Astrocyte (in vitro differentiated cells and primary cell): Measurements from ENCODE around the gene CCDC91. TPM values are rescaled to one million over a fixed set of nuclear protein-coding genes. Genes with fewer than 3 reads are reported as not detected.

Source experiments
- DNase-seq: peaks from one replicate; pipeline ENCODE4 v3.0.0-alpha.2; 2010; ENCODE audit warnings: low read depth
- FAIRE-seq: peaks from 2 replicates; lab custom pipeline; 2011; peaks lifted over from hg19 to GRCh38; lab: Jason Lieb, UNC
- H2AFZ ChIP-seq: 2 replicates; pipeline ENCODE4 v1.6.0; 2012; ENCODE audit warnings: low read depth, low read length, inconsistent platforms
- H3K27ac ChIP-seq: 2 replicates; pipeline ENCODE4 v1.5.1; 2011; ENCODE audit warnings: low read depth, low read length, inconsistent platforms
- H3K27me3 ChIP-seq: 2 replicates; pipeline ENCODE4 v1.6.0; 2011; ENCODE audit warnings: low read length, inconsistent platforms; ENCODE audit not compliant: insufficient read depth
- H3K36me3 ChIP-seq: 2 replicates; pipeline ENCODE4 v1.5.1; 2011; ENCODE audit warnings: low read length, inconsistent platforms; ENCODE audit not compliant: insufficient read depth
- H3K4me1 ChIP-seq: 2 replicates; pipeline ENCODE4 v1.5.1; 2011; ENCODE audit warnings: low read length, inconsistent platforms; ENCODE audit not compliant: insufficient read depth
- H3K4me2 ChIP-seq: 2 replicates; pipeline ENCODE4 v1.6.0; 2012; ENCODE audit warnings: low read length, inconsistent platforms
- H3K4me3 ChIP-seq: 2 replicates; pipeline ENCODE4 v1.5.1; 2011; ENCODE audit warnings: low read depth, mild to moderate bottlenecking, low read length, inconsistent platforms; ENCODE audit not compliant: insufficient read depth
- H3K79me2 ChIP-seq: 2 replicates; pipeline ENCODE4 v1.6.0; 2012; ENCODE audit warnings: mild to moderate bottlenecking, low read length, inconsistent platforms; ENCODE audit not compliant: insufficient read depth
- H3K9ac ChIP-seq: 2 replicates; pipeline ENCODE4 v1.6.0; 2012; ENCODE audit warnings: mild to moderate bottlenecking, low read length, inconsistent platforms
- H3K9me3 ChIP-seq: 2 replicates; pipeline ENCODE4 v1.5.1; 2012; ENCODE audit warnings: low read depth, mild to moderate bottlenecking, low read length, inconsistent platforms; ENCODE audit not compliant: insufficient read depth
- H4K20me1 ChIP-seq: 2 replicates; pipeline ENCODE4 v1.6.0; 2012; ENCODE audit warnings: low read length, inconsistent platforms; ENCODE audit not compliant: insufficient read depth
- H3K27ac Mint-ChIP-seq: one replicate; pipeline ENCODE4 v1.8.0; 2021; ENCODE audit warnings: mild to moderate bottlenecking, mixed read lengths; ENCODE audit not compliant: unreplicated experiment
- H3K27me3 Mint-ChIP-seq: one replicate; pipeline ENCODE4 v1.8.0; 2021; ENCODE audit warnings: low read depth, mixed read lengths; ENCODE audit not compliant: unreplicated experiment
- H3K36me3 Mint-ChIP-seq: one replicate; pipeline ENCODE4 v1.8.0; 2021; ENCODE audit warnings: low read depth, mixed read lengths; ENCODE audit not compliant: unreplicated experiment
- H3K4me1 Mint-ChIP-seq: one replicate; pipeline ENCODE4 v1.8.0; 2021; ENCODE audit warnings: low read depth, mixed read lengths; ENCODE audit not compliant: unreplicated experiment
- H3K4me3 Mint-ChIP-seq: one replicate; pipeline ENCODE4 v1.8.0; 2021; ENCODE audit warnings: mild to moderate bottlenecking, moderate library complexity, mixed read lengths; ENCODE audit not compliant: unreplicated experiment
- H3K9me3 Mint-ChIP-seq: one replicate; pipeline ENCODE4 v1.8.0; 2021; ENCODE audit warnings: mild to moderate bottlenecking, mixed read lengths; ENCODE audit not compliant: unreplicated experiment
- CTCF ChIP-seq: IDR thresholded peaks from 2 replicates; pipeline ENCODE4 v1.5.1; 2011; ENCODE audit warnings: low read depth, mild to moderate bottlenecking, inconsistent platforms, low read length, moderate library complexity; ENCODE audit not compliant: insufficient read depth
- EZH2 ChIP-seq: IDR thresholded peaks from 2 replicates; pipeline ENCODE4 v1.6.1; 2012; ENCODE audit warnings: mild to moderate bottlenecking, low read length, inconsistent platforms; ENCODE audit not compliant: insufficient read depth
- total RNA-seq: library from RNA; stranded (reverse); gene quantifications from 2 replicates; pipeline ENCODE4 v1.2.1, GENCODE V29; 2021

CCDC91 gene
- total RNA-seq, 1 donor from 2014 or later, result 19.3 TPM

GRCh38 chr12:28367993-28368392 is 177.7 kb downstream of the CCDC91 start:
- Histone ChIP-seq H4K20me1 (no peaks in the 10 kb centered on the region), H3K9me3 (peaks cover 13% of the 10 kb centered on the region), H2AFZ (no peak overlapping the region), H3K9ac (no peak overlapping the region), H3K27me3 (no peaks in the 10 kb centered on the region), H3K27ac (no peak overlapping the region), H3K79me2 (no peaks in the 10 kb centered on the region), H3K36me3 (no peaks in the 10 kb centered on the region), H3K4me2 (no peak overlapping the region), H3K4me3 (no peak overlapping the region), H3K4me1 (no peaks in the 10 kb centered on the region)
- Mint-ChIP-seq H3K36me3 (peaks cover 28% of the 10 kb centered on the region), H3K4me1 (no peaks in the 10 kb centered on the region), H3K4me3 (no peak overlapping the region), H3K27me3 (no peaks in the 10 kb centered on the region), H3K9me3 (peaks cover 31% of the 10 kb centered on the region), H3K27ac (no peak overlapping the region)
- no peak for DNase-seq
- TF ChIP-seq CTCF, result no peak
- no peak for TF ChIP-seq EZH2
- no peak for FAIRE-seq

- H3K9me3 ChIP-seq, result peaks cover 13% of the 10 kb centered on the region
- DNase-seq, result no peak
These were observed 179.2 kb downstream of the CCDC91 start for GRCh38 chr12:28369483-28369882.

More at GRCh38 chr12:28369483-28369882, 179.2 kb downstream of the CCDC91 start:
- no peak overlapping the region for H2AFZ ChIP-seq
- FAIRE-seq, result no peak
- H3K27ac ChIP-seq, result no peak overlapping the region
- Mint-ChIP-seq H3K9me3 (peaks cover 32% of the 10 kb centered on the region), H3K36me3 (peaks cover 28% of the 10 kb centered on the region), H3K27ac (no peak overlapping the region), H3K4me1 (no peaks in the 10 kb centered on the region), H3K27me3 (no peaks in the 10 kb centered on the region), H3K4me3 (no peak overlapping the region)
- H4K20me1 ChIP-seq, result no peaks in the 10 kb centered on the region
- H3K27me3 ChIP-seq, result no peaks in the 10 kb centered on the region
- no peaks in the 10 kb centered on the region for H3K36me3 ChIP-seq
- TF ChIP-seq CTCF (no peak), EZH2 (no peak)
- no peak overlapping the region for H3K4me2 ChIP-seq
- H3K9ac ChIP-seq, result no peak overlapping the region
- H3K4me3 ChIP-seq, result no peak overlapping the region
- no peaks in the 10 kb centered on the region for H3K79me2 ChIP-seq
- peaks cover 1% of the 10 kb centered on the region for H3K4me1 ChIP-seq
